HG03469 (cell line): ENCODE results near the gene HPS1.

Experiments
- ATAC-seq: cut with Tn5 transposase; IDR thresholded peaks from one replicate; pipeline ENCODE4 v1.9.1; 2021; ENCODE audit warnings: mild to moderate bottlenecking, moderate library complexity, moderate number of reproducible peaks; ENCODE audit not compliant: unreplicated experiment

The HPS1 gene

GRCh38 chr10:98370831-98371820, 75.6 kb downstream of the HPS1 start:
- ATAC-seq: no peak

DNA sequence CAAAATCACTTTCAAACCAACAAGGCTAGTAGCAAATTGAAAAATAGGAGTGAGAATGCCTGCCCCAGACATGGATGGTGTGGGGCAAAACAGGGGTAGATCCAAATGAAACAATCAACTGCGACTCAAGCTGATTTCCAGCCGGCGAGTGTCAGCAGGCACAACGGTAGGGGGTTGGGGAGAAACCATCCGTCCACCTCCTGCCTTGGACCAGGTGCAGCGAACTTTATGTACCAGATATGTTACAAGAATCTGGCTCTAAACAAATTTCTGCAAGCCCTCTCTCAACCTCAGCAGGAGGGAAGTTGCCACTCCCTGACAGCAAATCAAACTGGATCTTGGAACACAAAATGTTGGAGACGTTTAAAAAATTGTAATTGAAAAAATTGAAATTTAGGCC, 76.9 kb downstream of the HPS1 start:
- ATAC-seq: no peak

- ATAC-seq: no peak
Observed at GRCh38 chr10:98368644-98369043, 78.1 kb downstream of the HPS1 start.

- ATAC-seq: no peak
Observed at GRCh38 chr10:98367604-98368451, 78.9 kb downstream of the HPS1 start.
